ENCODE measurements around the gene ATP2A1.
"Not testable (repeated sequence)": the region's sequence is repeated elsewhere in the genome, so short reads cannot be mapped to it uniquely, and the experiment has no call there.

The ATP2A1 gene

GRCh38 chr16:28881565-28881964 lies 3.3 kb downstream of the ATP2A1 start:
- H3K27ac Mint-ChIP-seq; H3K9me3 Mint-ChIP-seq; H3K27me3 Mint-ChIP-seq (ENCODE audit: low read depth); H3K36me3 Mint-ChIP-seq (ENCODE audit: low read depth); DNase-seq (ENCODE audit: low spot score): not testable (repeated sequence)
- peak overlapping the region; percentile 80 for H3K4me3 Mint-ChIP-seq
- H3K4me1 Mint-ChIP-seq (ENCODE audit: low read depth): peaks cover 18% of the 10 kb centered on the region

- H3K4me3 Mint-ChIP-seq: no peak overlapping the region
- peaks cover 18% of the 10 kb centered on the region for H3K4me1 Mint-ChIP-seq (ENCODE audit: low read depth)
- peaks cover 4% of the 10 kb centered on the region for H3K27me3 Mint-ChIP-seq (ENCODE audit: low read depth)
- no peaks in the 10 kb centered on the region for H3K36me3 Mint-ChIP-seq (ENCODE audit: low read depth)
- no peaks in the 10 kb centered on the region for H3K9me3 Mint-ChIP-seq
- H3K27ac Mint-ChIP-seq: no peak overlapping the region
- DNase-seq (ENCODE audit: low spot score): no peak
Observed at GRCh38 chr16:28882551-28883160, 4.4 kb downstream of the ATP2A1 start.

- no peak overlapping the region for H3K27ac Mint-ChIP-seq
- H3K9me3 Mint-ChIP-seq: no peaks in the 10 kb centered on the region
- no peaks in the 10 kb centered on the region for H3K36me3 Mint-ChIP-seq (ENCODE audit: low read depth)
- H3K4me1 Mint-ChIP-seq (ENCODE audit: low read depth): peaks cover 15% of the 10 kb centered on the region
- no peak for DNase-seq (ENCODE audit: low spot score)
- H3K4me3 Mint-ChIP-seq: no peak overlapping the region
- peaks cover 4% of the 10 kb centered on the region for H3K27me3 Mint-ChIP-seq (ENCODE audit: low read depth)
Observed at GRCh38 chr16:28883221-28883996, 5.1 kb downstream of the ATP2A1 start.

- Mint-ChIP-seq H3K27ac (no peak overlapping the region), H3K9me3 (no peaks in the 10 kb centered on the region), H3K36me3 (ENCODE audit: low read depth) (no peaks in the 10 kb centered on the region), H3K4me3 (no peak overlapping the region), H3K4me1 (ENCODE audit: low read depth) (peaks cover 11% of the 10 kb centered on the region), H3K27me3 (ENCODE audit: low read depth) (peaks cover 4% of the 10 kb centered on the region)
- no peak for DNase-seq (ENCODE audit: low spot score)
Observed at GRCh38 chr16:28884045-28884444, 5.8 kb downstream of the ATP2A1 start.

GRCh38 chr16:28886945-28887344 lies 8.7 kb downstream of the ATP2A1 start:
- H3K27ac Mint-ChIP-seq: no peak overlapping the region
- no peak for DNase-seq (ENCODE audit: low spot score)
- no peaks in the 10 kb centered on the region for H3K4me1 Mint-ChIP-seq (ENCODE audit: low read depth)
- H3K9me3 Mint-ChIP-seq: no peaks in the 10 kb centered on the region
- H3K27me3 Mint-ChIP-seq (ENCODE audit: low read depth): no peaks in the 10 kb centered on the region
- H3K4me3 Mint-ChIP-seq: no peak overlapping the region
- no peaks in the 10 kb centered on the region for H3K36me3 Mint-ChIP-seq (ENCODE audit: low read depth)

GRCh38 chr16:28890355-28890754 lies 12.1 kb downstream of the ATP2A1 start:
- H3K4me1 Mint-ChIP-seq (ENCODE audit: low read depth); H3K27ac Mint-ChIP-seq: not testable (repeated sequence)

GRCh38 chr16:28891964-28892890 lies 13.9 kb downstream of the ATP2A1 start:
- Mint-ChIP-seq H3K9me3 (no peaks in the 10 kb centered on the region), H3K36me3 (ENCODE audit: low read depth) (no peaks in the 10 kb centered on the region), H3K27me3 (ENCODE audit: low read depth) (no peaks in the 10 kb centered on the region), H3K4me1 (ENCODE audit: low read depth) (no peaks in the 10 kb centered on the region), H3K4me3 (no peak overlapping the region), H3K27ac (no peak overlapping the region)
- DNase-seq (ENCODE audit: low spot score): no peak

More at GRCh38 chr16:28890355-28890754, 12.1 kb downstream of the ATP2A1 start:
- H3K9me3 Mint-ChIP-seq; H3K4me3 Mint-ChIP-seq; H3K36me3 Mint-ChIP-seq (ENCODE audit: low read depth); DNase-seq (ENCODE audit: low spot score); H3K27me3 Mint-ChIP-seq (ENCODE audit: low read depth): not testable (repeated sequence)

- no peak for DNase-seq (ENCODE audit: low spot score)
- Mint-ChIP-seq H3K4me3 (no peak overlapping the region), H3K36me3 (ENCODE audit: low read depth) (no peaks in the 10 kb centered on the region), H3K4me1 (ENCODE audit: low read depth) (no peaks in the 10 kb centered on the region), H3K27ac (no peak overlapping the region), H3K27me3 (ENCODE audit: low read depth) (no peaks in the 10 kb centered on the region), H3K9me3 (no peaks in the 10 kb centered on the region)
Observed at GRCh38 chr16:28893291-28893690, 15.0 kb downstream of the ATP2A1 start.

- no peaks in the 10 kb centered on the region for H3K36me3 Mint-ChIP-seq (ENCODE audit: low read depth)
- H3K4me3 Mint-ChIP-seq: no peak overlapping the region
- no peaks in the 10 kb centered on the region for H3K9me3 Mint-ChIP-seq
- DNase-seq (ENCODE audit: low spot score): no peak
- no peaks in the 10 kb centered on the region for H3K27me3 Mint-ChIP-seq (ENCODE audit: low read depth)
- H3K27ac Mint-ChIP-seq: no peak overlapping the region
- no peaks in the 10 kb centered on the region for H3K4me1 Mint-ChIP-seq (ENCODE audit: low read depth)
Observed at GRCh38 chr16:28895609-28896008, 17.3 kb downstream of the ATP2A1 start.

- no peak overlapping the region for H3K4me3 Mint-ChIP-seq
- no peaks in the 10 kb centered on the region for H3K4me1 Mint-ChIP-seq (ENCODE audit: low read depth)
- DNase-seq (ENCODE audit: low spot score): no peak
- H3K9me3 Mint-ChIP-seq: no peaks in the 10 kb centered on the region
- H3K36me3 Mint-ChIP-seq (ENCODE audit: low read depth): no peaks in the 10 kb centered on the region
- H3K27me3 Mint-ChIP-seq (ENCODE audit: low read depth): no peaks in the 10 kb centered on the region
- H3K27ac Mint-ChIP-seq: no peak overlapping the region
Observed at GRCh38 chr16:28897826-28898225, 19.5 kb downstream of the ATP2A1 start.

- Mint-ChIP-seq H3K27ac (no peak overlapping the region), H3K4me1 (ENCODE audit: low read depth) (no peaks in the 10 kb centered on the region), H3K9me3 (no peaks in the 10 kb centered on the region), H3K36me3 (ENCODE audit: low read depth) (no peaks in the 10 kb centered on the region), H3K27me3 (ENCODE audit: low read depth) (no peaks in the 10 kb centered on the region), H3K4me3 (no peak overlapping the region)
- DNase-seq (ENCODE audit: low spot score): no peak
Observed at GRCh38 chr16:28898266-28898665, 20.0 kb downstream of the ATP2A1 start.

GRCh38 chr16:28898942-28899341 lies 20.7 kb downstream of the ATP2A1 start:
- Mint-ChIP-seq H3K4me3 (no peak overlapping the region), H3K9me3 (no peaks in the 10 kb centered on the region), H3K36me3 (ENCODE audit: low read depth) (no peaks in the 10 kb centered on the region), H3K27me3 (ENCODE audit: low read depth) (no peaks in the 10 kb centered on the region), H3K27ac (no peak overlapping the region), H3K4me1 (ENCODE audit: low read depth) (no peaks in the 10 kb centered on the region)
- no peak for DNase-seq (ENCODE audit: low spot score)

GRCh38 chr16:28899882-28900590 lies 21.7 kb downstream of the ATP2A1 start:
- H3K4me3 Mint-ChIP-seq: no peak overlapping the region
- no peaks in the 10 kb centered on the region for H3K9me3 Mint-ChIP-seq
- DNase-seq (ENCODE audit: low spot score): no peak
- H3K27ac Mint-ChIP-seq: no peak overlapping the region
- no peaks in the 10 kb centered on the region for H3K4me1 Mint-ChIP-seq (ENCODE audit: low read depth)
- H3K27me3 Mint-ChIP-seq (ENCODE audit: low read depth): no peaks in the 10 kb centered on the region
- no peaks in the 10 kb centered on the region for H3K36me3 Mint-ChIP-seq (ENCODE audit: low read depth)
